Ishikawa (cell line): Measurements from ENCODE around the gene IL4R.

ENCODE experiments used
- CEBPB ChIP-seq: IDR thresholded peaks from 2 replicates; pipeline ENCODE4 v1.6.1; 2012
- CREB1 ChIP-seq: IDR thresholded peaks from 2 replicates; pipeline ENCODE4 v1.6.1; 2012; ENCODE audit warnings: low read depth
- EGR1 ChIP-seq: IDR thresholded peaks from 2 replicates; pipeline ENCODE4 v1.6.1; 2012
- EP300 ChIP-seq: IDR thresholded peaks from 2 replicates; pipeline ENCODE4 v1.6.1; 2012; ENCODE audit warnings: borderline replicate concordance
- FOXM1 ChIP-seq: IDR thresholded peaks from 2 replicates; pipeline ENCODE4 v1.6.1; 2012; ENCODE audit warnings: low read depth, borderline replicate concordance
- MAX ChIP-seq: IDR thresholded peaks from 2 replicates; pipeline ENCODE4 v1.6.1; 2012
- NFIC ChIP-seq: IDR thresholded peaks from 2 replicates; pipeline ENCODE4 v1.6.1; 2012
- RAD21 ChIP-seq: IDR thresholded peaks from 2 replicates; pipeline ENCODE4 v1.6.1; 2012; ENCODE audit warnings: low read depth
- REST ChIP-seq: IDR thresholded peaks from 2 replicates; pipeline ENCODE4 v1.6.1; 2012; ENCODE audit warnings: low read depth, mild to moderate bottlenecking
- TAF1 ChIP-seq: IDR thresholded peaks from 2 replicates; pipeline ENCODE4 v1.6.1; 2012; ENCODE audit warnings: low read depth, mild to moderate bottlenecking
- TCF12 ChIP-seq: IDR thresholded peaks from 2 replicates; pipeline ENCODE4 v1.6.1; 2012; ENCODE audit warnings: low read depth
- TEAD4 ChIP-seq: IDR thresholded peaks from 2 replicates; pipeline ENCODE4 v1.6.1; 2012
- USF1 ChIP-seq: IDR thresholded peaks from 2 replicates; pipeline ENCODE4 v1.6.1; 2012
- YY1 ChIP-seq: IDR thresholded peaks from 2 replicates; pipeline ENCODE4 v1.6.1; 2012; ENCODE audit warnings: low read depth
- ZBTB7A ChIP-seq: IDR thresholded peaks from 2 replicates; pipeline ENCODE4 v1.6.1; 2012; ENCODE audit warnings: low read depth

IL4R gene

GRCh38 chr16:27273330-27273669, 40.5 kb upstream of the IL4R start:
- TF ChIP-seq NFIC, result no peak
- TF ChIP-seq CREB1, result no peak
- TF ChIP-seq EP300, result no peak
- no peak for TF ChIP-seq CEBPB
- no peak for TF ChIP-seq TCF12
- TF ChIP-seq USF1, result no peak
- TF ChIP-seq TAF1, result no peak
- no peak for TF ChIP-seq TEAD4
- TF ChIP-seq RAD21, result no peak

GRCh38 chr16:27273670-27274423, 39.9 kb upstream of the IL4R start:
- TF ChIP-seq CEBPB, result no peak
- TF ChIP-seq NFIC, result no peak
- no peak for TF ChIP-seq YY1
- no peak for TF ChIP-seq FOXM1
- TF ChIP-seq MAX, result no peak
- no peak for TF ChIP-seq TCF12
- TF ChIP-seq EP300, result no peak
- TF ChIP-seq CREB1, result no peak
- TF ChIP-seq USF1, result no peak
- no peak for TF ChIP-seq ZBTB7A
- TF ChIP-seq REST, result no peak
- no peak for TF ChIP-seq RAD21
- TF ChIP-seq TAF1, result no peak
- TF ChIP-seq TEAD4, result no peak
- TF ChIP-seq EGR1, result no peak

- TF ChIP-seq RAD21, result no peak
- no peak for TF ChIP-seq ZBTB7A
- no peak for TF ChIP-seq MAX
- no peak for TF ChIP-seq CREB1
- TF ChIP-seq FOXM1, result no peak
- TF ChIP-seq CEBPB, result no peak
- TF ChIP-seq EP300, result no peak
- no peak for TF ChIP-seq YY1
- TF ChIP-seq TAF1, result no peak
- no peak for TF ChIP-seq TEAD4
- no peak for TF ChIP-seq REST
- no peak for TF ChIP-seq NFIC
- TF ChIP-seq USF1, result no peak
- no peak for TF ChIP-seq TCF12
Observed at GRCh38 chr16:27275394-27275793, 38.4 kb upstream of the IL4R start.

GRCh38 chr16:27281243-27281642, 32.5 kb upstream of the IL4R start:
- TF ChIP-seq TEAD4 (no peak), TAF1 (no peak), TCF12 (no peak), REST (no peak), RAD21 (no peak), CEBPB (no peak), EP300 (no peak), NFIC (no peak)
